Liver (tissue), 3 donors: Measurements from ENCODE around the gene GCN1.

Experiments used
- CTCF ChIP-seq: fragments of 150-350 bp; IDR thresholded peaks from 2 replicates; pipeline ENCODE4 v1.5.1; 2017; ENCODE audit warnings: improper control_type of control experiment, low read depth, low read length; ENCODE audit not compliant: missing input control
- EGR1 ChIP-seq, 2 donors: IDR thresholded peaks; 2 replicates each; pipeline ENCODE4 v1.6.1; 2016 to 2018; ENCODE audit warnings: antibody characterized with exemption in 2 of 2, low read depth in 2 of 2
- FOXA1 ChIP-seq: IDR thresholded peaks from 2 replicates; pipeline ENCODE4 v1.6.1; 2016; ENCODE audit warnings: antibody characterized with exemption
- JUND ChIP-seq, 2 donors: IDR thresholded peaks; 2 replicates each; pipeline ENCODE4 v1.6.1; 2016; ENCODE audit warnings: antibody characterized with exemption in 2 of 2
- SP1 ChIP-seq: IDR thresholded peaks from 2 replicates; pipeline ENCODE4 v1.6.1; 2018; ENCODE audit warnings: antibody characterized with exemption, mild to moderate bottlenecking
- TF ChIP-seq, protein P1 (sequence below): IDR thresholded peaks from 2 replicates; pipeline ENCODE4 v1.6.1; 2016; ENCODE audit warnings: antibody characterized with exemption
- donor health status: healthy.
- donor health status: healthy.

DNA sequence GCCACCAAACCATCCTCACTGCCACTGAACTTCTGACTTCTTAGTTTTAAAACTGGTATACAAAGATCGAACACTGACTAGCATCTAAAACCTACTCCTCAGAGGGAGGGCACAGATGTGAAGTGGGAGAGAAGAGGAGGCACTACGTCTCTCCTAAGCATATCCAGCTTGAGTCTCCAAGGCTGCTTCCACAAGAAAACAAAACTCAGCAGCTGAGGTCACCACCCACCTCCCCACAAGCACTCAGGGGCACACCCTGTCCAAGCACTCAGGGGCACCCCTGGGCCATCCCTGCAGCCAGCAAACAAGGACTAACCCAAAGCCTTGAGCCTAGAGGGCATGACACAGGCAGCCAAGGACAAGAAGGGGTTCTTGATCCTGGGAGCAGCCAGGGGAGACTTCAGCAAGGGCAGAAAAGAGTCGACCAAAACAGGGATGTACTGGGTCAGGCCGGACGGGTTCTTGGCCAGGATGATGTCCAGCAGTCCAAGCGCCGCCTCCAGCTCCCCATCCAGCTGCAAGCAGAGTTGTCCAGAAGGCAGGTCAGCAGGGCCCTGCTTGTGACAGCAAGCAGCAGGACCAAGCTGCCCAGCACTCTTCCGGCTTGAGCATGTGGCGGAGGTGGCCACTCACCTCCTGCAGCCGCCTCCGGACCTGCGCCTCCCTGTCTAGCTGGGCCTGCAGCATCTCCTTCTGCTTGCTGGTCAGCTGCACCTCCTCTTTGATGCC is 34.8 kb downstream of the GCN1 start:
- TF ChIP-seq JUND (IDR thresholded peaks at IDR 0.05), result no peak
- no peak for TF ChIP-seq CTCF
- TF ChIP-seq, protein P1, sequence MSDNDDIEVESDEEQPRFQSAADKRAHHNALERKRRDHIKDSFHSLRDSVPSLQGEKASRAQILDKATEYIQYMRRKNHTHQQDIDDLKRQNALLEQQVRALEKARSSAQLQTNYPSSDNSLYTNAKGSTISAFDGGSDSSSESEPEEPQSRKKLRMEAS, result no peak
- no peak for TF ChIP-seq FOXA1
- no peak for TF ChIP-seq SP1
- no peak for TF ChIP-seq EGR1 (IDR thresholded peaks at IDR 0.05; ENCODE audit: low read depth in 2 of 2)
